GM23338 (cell line): ENCODE measurements around the gene WWP2. TPM values are rescaled to one million over a fixed set of nuclear protein-coding genes. Genes with fewer than 3 reads are reported as not detected.
"Not testable (repeated sequence)": the region's sequence is repeated elsewhere in the genome, so short reads cannot be mapped to it uniquely, and the experiment has no call there.

Experiments
- ATAC-seq: fragments of 200-7000 bp; cut with Tn5 transposase; 3 replicates; pipeline ENCODE4 v1.9.1; 2020
- DNase-seq: peaks from one replicate; pipeline ENCODE4 v3.0.0-alpha.2; 2015; ENCODE audit warnings: low spot score
- H2AFZ ChIP-seq: fragments of 200-600 bp; sonication (generic); 2 replicates; pipeline ENCODE4 v1.8.0; 2016; ENCODE audit warnings: antibody characterized with exemption, mild to moderate bottlenecking, moderate library complexity
- H3F3A ChIP-seq: fragments of 200-600 bp; sonication (generic); replicated peaks from 2 replicates; pipeline ENCODE4 v1.8.0; 2017; ENCODE audit warnings: antibody characterized with exemption, mixed run types, low read depth
- H3K27ac ChIP-seq: fragments of 200-600 bp; sonication (generic); 2 replicates; pipeline ENCODE4 v1.6.1; 2016; ENCODE audit warnings: low read depth
- H3K27me3 ChIP-seq: fragments of 200-600 bp; sonication (generic); 2 replicates; pipeline ENCODE4 v1.8.0; 2016; ENCODE audit warnings: mild to moderate bottlenecking, mixed run types, moderate library complexity; ENCODE audit not compliant: insufficient read depth
- H3K36me3 ChIP-seq: fragments of 200-600 bp; sonication (generic); 2 replicates; pipeline ENCODE4 v1.8.0; 2016; ENCODE audit warnings: mild to moderate bottlenecking; ENCODE audit not compliant: insufficient read depth
- H3K4me1 ChIP-seq: fragments of 200-600 bp; sonication (generic); 2 replicates; pipeline ENCODE4 v1.8.0; 2016; ENCODE audit warnings: mild to moderate bottlenecking, moderate library complexity; ENCODE audit not compliant: insufficient read depth
- H3K4me2 ChIP-seq: fragments of 200-600 bp; sonication (generic); 2 replicates; pipeline ENCODE4 v1.7.1; 2017; ENCODE audit warnings: mixed run types
- H3K4me3 ChIP-seq: fragments of 200-600 bp; sonication (generic); 2 replicates; pipeline ENCODE4 v1.6.1; 2016; ENCODE audit warnings: mixed run types
- H3K79me2 ChIP-seq: fragments of 200-600 bp; sonication (generic); replicated peaks from 2 replicates; pipeline ENCODE4 v1.8.0; 2017; ENCODE audit warnings: mild to moderate bottlenecking; ENCODE audit not compliant: insufficient read depth
- H3K9me2 ChIP-seq: fragments of 200-600 bp; sonication (generic); 2 replicates; pipeline ENCODE4 v1.8.0; 2017; ENCODE audit not compliant: insufficient read depth
- H4K20me1 ChIP-seq: fragments of 200-600 bp; sonication (generic); replicated peaks from 2 replicates; pipeline ENCODE4 v1.8.0; 2017; ENCODE audit warnings: mild to moderate bottlenecking; ENCODE audit not compliant: insufficient read depth
- H3K27ac Mint-ChIP-seq: 2 replicates; pipeline ENCODE4 v1.8.0; 2020; ENCODE audit warnings: inconsistent platforms, mild to moderate bottlenecking, moderate library complexity, mixed read lengths
- H3K27me3 Mint-ChIP-seq: 3 replicates; pipeline ENCODE4 v1.8.0; 2022; ENCODE audit warnings: low read depth, mild to moderate bottlenecking, moderate library complexity, mixed read lengths, inconsistent platforms; ENCODE audit not compliant: insufficient read depth, poor library complexity
- H3K36me3 Mint-ChIP-seq: 3 replicates; pipeline ENCODE4 v1.8.0; 2021; ENCODE audit warnings: low read depth, mild to moderate bottlenecking, inconsistent platforms, moderate library complexity, mixed read lengths
- H3K4me1 Mint-ChIP-seq: 3 replicates; pipeline ENCODE4 v1.8.0; 2020; ENCODE audit warnings: mild to moderate bottlenecking, inconsistent platforms, mixed read lengths
- H3K4me3 Mint-ChIP-seq: 3 replicates; pipeline ENCODE4 v1.8.0; 2021; ENCODE audit warnings: moderate library complexity, mild to moderate bottlenecking, inconsistent platforms, mixed read lengths
- H3K9me3 Mint-ChIP-seq: 3 replicates; pipeline ENCODE4 v1.8.0; 2020; ENCODE audit warnings: moderate library complexity, mild to moderate bottlenecking, inconsistent platforms, mixed read lengths
- CTCF ChIP-seq, 2 experiments: fragments of 200-600 bp in 1 of 2; sonication (generic) in 1 of 2; conservative IDR thresholded peaks; 2 replicates each; pipeline versions ENCODE4 v1.5.1 to v1.6.1; 2016 to 2017; ENCODE audit warnings: antibody characterized with exemption in 2 of 2, low read depth in 2 of 2, mild to moderate bottlenecking in 2 of 2, moderate library complexity in 1 of 2
- EZH2 ChIP-seq: fragments of 200-600 bp; sonication (generic); IDR thresholded peaks from one replicate; pipeline ENCODE4 v1.8.0; 2017; ENCODE audit warnings: antibody characterized with exemption, mild to moderate bottlenecking, low read depth; ENCODE audit not compliant: unreplicated experiment
- JUNB ChIP-seq: IDR thresholded peaks from one replicate; pipeline ENCODE4 v1.6.1; 2016; ENCODE audit warnings: antibody characterized with exemption; ENCODE audit not compliant: unreplicated experiment
- polyA plus RNA-seq: library from polyadenylated mRNA; unstranded; fragments of >200 nt; fragmentation: Nextera tagmentation; extraction: Ambion mirVana; gene quantifications from 2 replicates; pipeline ENCODE4 v1.2.1, GENCODE V29; 2016
- total RNA-seq: library from RNA; depleted of rRNA; stranded (reverse); fragments of >200 nt; shearing (Covaris generic); gene quantifications from 2 replicates; pipeline ENCODE4 v1.2.3, GENCODE V29; 2014

WWP2 gene
- total and polyA plus RNA-seq, 2 experiments from 2014 or later: 12.3 to 35.5 TPM

DNA sequence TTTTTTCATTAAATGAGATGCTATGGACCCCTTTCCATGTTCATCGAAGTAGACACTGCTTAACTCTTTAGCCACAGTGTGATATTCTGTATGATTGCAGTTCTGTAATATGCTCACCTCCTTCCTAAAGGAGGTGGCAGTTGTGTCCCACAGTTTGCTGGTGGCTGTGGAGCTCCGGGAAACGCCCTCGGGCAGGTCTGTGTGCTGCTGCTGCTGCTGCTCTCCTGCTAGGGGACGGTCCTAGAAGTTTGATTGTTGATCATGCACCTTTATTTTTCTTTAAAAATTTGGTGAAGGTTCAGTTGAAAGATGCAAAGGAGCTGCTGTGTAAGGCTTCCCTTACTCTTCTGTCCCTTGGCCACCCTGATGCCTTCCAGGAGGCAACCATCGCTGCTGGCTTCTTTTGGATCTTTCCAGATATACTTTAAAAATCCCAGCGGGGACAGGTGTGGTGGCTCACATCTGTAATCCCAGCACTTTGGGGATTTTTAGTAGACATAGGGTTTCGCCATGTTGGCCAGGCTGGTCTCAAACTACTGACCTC, 180.6 kb downstream of the WWP2 start (continued):
- no peak for TF ChIP-seq CTCF (conservative IDR thresholded peaks at IDR 0.05; ENCODE audit: low read depth in 2 of 2)
- no peak for TF ChIP-seq EZH2
- TF ChIP-seq JUNB: no peak

DNA sequence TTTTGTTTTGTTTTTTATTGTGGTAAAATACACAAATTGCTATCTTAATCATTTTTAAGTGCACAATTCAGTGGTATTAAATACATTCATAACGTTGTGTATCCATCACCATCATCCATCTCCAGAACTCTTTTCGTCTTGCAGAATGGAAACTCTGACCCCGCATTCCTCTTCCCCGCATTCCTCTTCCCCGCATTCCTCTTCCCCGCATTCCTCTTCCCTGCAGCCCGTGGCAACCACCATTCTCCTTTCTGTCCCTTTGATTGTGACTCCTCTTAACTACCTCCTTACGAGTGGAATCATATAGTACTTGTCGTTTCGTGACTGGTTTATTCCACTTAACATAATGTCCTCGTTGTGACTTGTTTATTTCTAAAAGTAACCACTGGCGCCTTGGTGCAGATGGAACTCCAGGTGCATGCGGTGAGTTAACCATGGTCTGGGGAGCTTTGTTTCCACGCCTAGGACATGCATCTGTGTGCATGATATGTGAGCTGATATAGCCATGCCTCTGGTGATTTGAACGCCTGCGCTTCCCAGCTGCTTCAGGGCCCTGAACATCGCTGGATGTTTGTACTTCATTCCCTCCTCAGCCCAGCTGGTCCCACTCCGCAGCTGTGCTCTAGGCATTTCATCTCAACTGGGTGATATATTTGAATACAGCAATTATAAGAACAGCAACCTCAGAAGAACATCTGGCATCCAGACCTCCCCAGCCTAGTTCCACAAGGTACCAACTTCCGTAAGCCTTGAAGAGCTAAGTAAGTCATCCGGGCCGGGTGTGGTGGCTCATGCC, 181.3 kb downstream of the WWP2 start:
- not testable (repeated sequence) for H3K4me3 ChIP-seq, H3K36me3 Mint-ChIP-seq, H3K79me2 ChIP-seq, H3K4me3 Mint-ChIP-seq, H3K9me2 ChIP-seq, H4K20me1 ChIP-seq, H3K27me3 ChIP-seq, H3K36me3 ChIP-seq, H3K4me1 Mint-ChIP-seq, H3K4me1 ChIP-seq, H2AFZ ChIP-seq, H3K27ac ChIP-seq, H3K9me3 Mint-ChIP-seq, H3F3A ChIP-seq
- H3K4me2 ChIP-seq: 0 out of 2 replicates have a peak overlapping the region, but pooled peaks have one; percentile 5
- H3K27ac Mint-ChIP-seq: peak overlapping the region; percentile 10; the same call in 1 of the 2 replicates
- ATAC-seq: peak; percentile 78
- peak; percentile 68 for DNase-seq
- peaks cover 13% of the 10 kb centered on the region for H3K27me3 Mint-ChIP-seq

DNA sequence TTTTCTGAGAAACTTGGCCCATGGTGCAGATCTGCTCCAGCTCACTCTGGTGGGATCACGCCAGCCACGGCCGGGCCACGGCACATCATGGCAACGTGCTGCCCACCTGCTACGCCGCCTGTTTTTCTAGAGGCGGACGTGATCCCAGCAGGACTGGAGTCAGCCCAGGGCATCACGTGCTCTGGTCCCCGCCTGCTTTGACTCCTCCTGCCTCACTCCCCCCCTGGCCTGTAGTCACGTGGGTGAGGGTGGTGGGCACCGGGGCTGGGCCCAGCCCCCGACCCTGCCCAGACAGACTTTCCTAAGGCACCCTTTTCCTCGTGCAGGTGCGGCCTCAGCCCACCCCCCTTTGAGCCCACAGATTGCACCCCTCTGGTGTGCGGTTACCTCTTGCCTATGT, 188.3 kb downstream of the WWP2 start:
- not testable (repeated sequence) for H3K9me2 ChIP-seq, H3K36me3 Mint-ChIP-seq, H3K27ac ChIP-seq, H3K4me1 Mint-ChIP-seq, ATAC-seq, H3K27ac Mint-ChIP-seq, H3K4me2 ChIP-seq, H3K27me3 ChIP-seq, H3F3A ChIP-seq, H3K36me3 ChIP-seq, H3K79me2 ChIP-seq, H3K4me1 ChIP-seq, H2AFZ ChIP-seq, DNase-seq, H3K4me3 Mint-ChIP-seq, H3K27me3 Mint-ChIP-seq, H3K4me3 ChIP-seq, H3K9me3 Mint-ChIP-seq, H4K20me1 ChIP-seq

- H3K27me3 ChIP-seq, H3K4me1 Mint-ChIP-seq, H3K9me3 Mint-ChIP-seq, H3K36me3 ChIP-seq, H4K20me1 ChIP-seq, H3K36me3 Mint-ChIP-seq, H3K4me3 Mint-ChIP-seq, H3K4me1 ChIP-seq, H3K27ac ChIP-seq, H3K4me2 ChIP-seq, H3K27me3 Mint-ChIP-seq, H3F3A ChIP-seq, H3K79me2 ChIP-seq, H3K27ac Mint-ChIP-seq, H3K4me3 ChIP-seq, H3K9me2 ChIP-seq, DNase-seq, H2AFZ ChIP-seq: not testable (repeated sequence)
- peak; percentile 26 for ATAC-seq
Measured at GRCh38 chr16:69951017-69951671, 189.0 kb downstream of the WWP2 start, which contains the start of gene CLEC18A. Gene CLEC18A (plus strand): TSS chr16:69951334. CDS start chr16:69951367, 33 bp downstream.

DNA sequence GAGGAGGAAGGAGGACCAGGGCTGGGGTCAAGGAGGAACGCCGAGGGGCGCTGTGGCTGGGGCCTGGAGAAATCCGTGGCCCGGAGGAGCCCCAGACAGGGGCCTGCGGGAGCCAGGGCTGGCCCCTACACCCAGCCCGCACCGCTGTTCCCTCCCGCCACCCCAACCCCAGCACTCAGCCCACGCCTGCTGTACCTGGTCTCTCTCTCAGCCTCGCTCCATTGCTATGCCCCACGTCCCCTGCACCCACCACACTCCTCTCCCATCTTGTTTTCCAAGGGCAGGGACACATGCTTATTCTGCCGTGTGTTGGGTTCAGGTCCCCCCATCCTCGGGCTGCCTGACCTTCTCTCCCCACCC, 189.5 kb downstream of the WWP2 start:
- not testable (repeated sequence) for H3K27me3 ChIP-seq, H2AFZ ChIP-seq, DNase-seq, H3F3A ChIP-seq, H3K4me3 Mint-ChIP-seq, H3K4me2 ChIP-seq, H3K27me3 Mint-ChIP-seq, H3K4me3 ChIP-seq, H3K27ac Mint-ChIP-seq, H3K27ac ChIP-seq, H3K4me1 Mint-ChIP-seq, H3K36me3 ChIP-seq, H3K9me3 Mint-ChIP-seq, H3K79me2 ChIP-seq, H3K9me2 ChIP-seq, H4K20me1 ChIP-seq, H3K4me1 ChIP-seq, H3K36me3 Mint-ChIP-seq
- peak; percentile 54 for ATAC-seq

GRCh38 chr16:69952116-69952515, 190.0 kb downstream of the WWP2 start:
- H3K4me1 Mint-ChIP-seq, H4K20me1 ChIP-seq, H3K4me3 ChIP-seq, DNase-seq, H3K27me3 Mint-ChIP-seq, H3K27ac Mint-ChIP-seq, H2AFZ ChIP-seq, H3K27me3 ChIP-seq, H3K36me3 ChIP-seq, H3K4me2 ChIP-seq, H3K79me2 ChIP-seq, H3K4me1 ChIP-seq, H3K27ac ChIP-seq, H3K9me3 Mint-ChIP-seq, H3K4me3 Mint-ChIP-seq, H3K9me2 ChIP-seq, H3F3A ChIP-seq, H3K36me3 Mint-ChIP-seq: not testable (repeated sequence)
- ATAC-seq: peak; percentile 41
